Mesodermal cell (in vitro differentiated cells): Measurements from ENCODE around the gene PRKAR2B.
"Not testable (repeated sequence)": the region's sequence is repeated elsewhere in the genome, so short reads cannot be mapped to it uniquely, and the experiment has no call there.

Experiments
- H3K27ac ChIP-seq: 2 replicates; pipeline ENCODE4 v1.7.0; 2013; ENCODE audit warnings: mild to moderate bottlenecking, low read depth, low read length, moderate library complexity; ENCODE audit not compliant: severe bottlenecking
- H3K36me3 ChIP-seq: 2 replicates; pipeline ENCODE4 v1.7.1; 2013; ENCODE audit warnings: mild to moderate bottlenecking, low read length, moderate library complexity; ENCODE audit not compliant: control insufficient read depth, insufficient read depth
- H3K4me1 ChIP-seq: one replicate; pipeline ENCODE4 v1.7.1; 2013; ENCODE audit warnings: mild to moderate bottlenecking, low read length; ENCODE audit not compliant: insufficient read depth, control insufficient read depth, poor library complexity, severe bottlenecking
- H3K4me3 ChIP-seq: 2 replicates; pipeline ENCODE4 v1.7.0; 2013; ENCODE audit warnings: low read length, control low read depth, mild to moderate bottlenecking; ENCODE audit not compliant: insufficient read depth, poor library complexity, severe bottlenecking; ENCODE audit errors: extremely low read depth
- H3K9me3 ChIP-seq: 2 replicates; pipeline ENCODE4 v1.7.1; 2013; ENCODE audit warnings: mild to moderate bottlenecking, low read length, moderate library complexity; ENCODE audit not compliant: control insufficient read depth
- WGBS, 2 experiments: methylation state at CpG; one replicate each; pipeline ENCODE4 v1.1.5; 2013; ENCODE audit warnings: missing lambda C conversion rate in 2 of 2; ENCODE audit not compliant: insufficient coverage in 2 of 2; 5-methylcytosine and 5-hydroxymethylcytosine counted together

The PRKAR2B gene

DNA sequence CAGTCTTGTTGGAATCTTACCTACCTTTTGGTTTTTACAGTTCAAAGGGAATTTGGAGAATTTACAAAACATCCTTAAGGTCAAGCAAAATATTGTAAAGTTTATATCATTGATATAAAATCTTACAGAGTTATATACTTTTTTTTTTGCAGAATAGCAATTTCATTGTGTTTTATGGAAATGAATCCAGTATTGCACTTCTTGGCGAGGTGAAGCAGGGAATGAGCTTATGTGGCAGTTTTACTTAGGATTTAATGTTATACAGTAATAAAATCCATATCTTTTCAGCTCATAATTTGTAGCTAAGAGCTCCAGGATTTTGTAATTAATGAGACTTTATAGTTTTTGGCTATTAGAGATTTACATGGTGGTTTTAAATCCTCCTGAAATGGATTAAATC lies 5.0 kb downstream of the PRKAR2B start:
- no peak overlapping the region for H3K4me3 ChIP-seq
- H3K9me3 ChIP-seq: no peaks in the 10 kb centered on the region
- no CpG with 5 or more reads among the region's 1 CpG for WGBS, 2 experiments
- H3K27ac ChIP-seq: no peak overlapping the region
- no peaks in the 10 kb centered on the region for H3K36me3 ChIP-seq
- H3K4me1 ChIP-seq: peaks cover 19% of the 10 kb centered on the region

DNA sequence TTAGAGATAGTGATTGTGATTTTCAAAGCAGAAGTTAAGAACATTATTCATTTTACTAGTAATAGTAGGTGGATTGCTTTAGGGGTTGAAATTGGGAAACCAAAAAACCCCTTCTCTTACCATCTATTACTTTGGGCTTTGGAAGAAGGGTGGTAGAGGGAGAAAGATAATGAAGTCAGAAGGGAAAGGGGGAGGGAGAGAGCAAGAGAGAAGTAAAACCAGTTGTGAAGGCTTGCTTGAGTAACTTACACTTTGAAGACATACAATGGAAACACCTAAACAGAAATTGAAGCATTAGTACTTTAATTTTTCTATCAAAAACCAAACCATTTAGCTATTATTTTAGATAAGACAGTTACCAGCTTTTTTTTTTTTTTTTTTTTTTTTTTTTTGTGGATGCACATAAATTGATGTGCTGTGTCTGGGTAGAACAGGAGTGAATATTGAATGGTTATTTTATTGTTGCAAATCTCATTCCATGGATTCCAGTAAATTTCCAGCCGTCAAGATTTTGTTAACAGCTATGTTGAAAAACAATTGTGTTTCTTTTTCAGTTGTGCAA lies 5.5 kb downstream of the PRKAR2B start:
- 100% methylated on average over 1 of the region's 1 CpG; no CpG with 5 or more reads in 1 of the 2 experiments for WGBS, 2 experiments
- H3K9me3 ChIP-seq: no peaks in the 10 kb centered on the region
- H3K4me3 ChIP-seq: no peak overlapping the region
- H3K36me3 ChIP-seq: no peaks in the 10 kb centered on the region
- peaks cover 19% of the 10 kb centered on the region for H3K4me1 ChIP-seq
- H3K27ac ChIP-seq: no peak overlapping the region

DNA sequence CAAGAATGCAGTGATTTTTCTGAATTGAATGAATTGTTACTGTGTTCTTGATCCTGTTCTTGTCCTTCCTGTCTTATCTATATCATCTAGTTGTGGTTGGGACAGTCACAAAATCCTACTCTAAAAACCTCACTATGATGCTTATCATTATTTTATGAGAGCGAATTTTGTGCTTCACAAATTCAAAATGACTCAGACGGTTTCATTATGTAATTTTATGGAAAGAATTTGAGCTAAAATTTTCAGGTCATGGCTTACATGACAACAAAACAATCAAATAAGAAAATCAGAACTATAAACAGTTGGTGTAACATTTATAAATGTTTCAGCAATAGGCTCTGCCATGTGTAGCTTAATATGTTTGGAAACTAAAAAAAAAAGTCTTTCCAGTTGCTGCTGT lies 6.9 kb downstream of the PRKAR2B start:
- no CpG with 5 or more reads among the region's 2 CpGs for WGBS, 2 experiments
- Histone ChIP-seq H3K27ac (no peak overlapping the region), H3K4me3 (no peak overlapping the region), H3K9me3 (no peaks in the 10 kb centered on the region), H3K4me1 (peaks cover 15% of the 10 kb centered on the region), H3K36me3 (no peaks in the 10 kb centered on the region)

DNA sequence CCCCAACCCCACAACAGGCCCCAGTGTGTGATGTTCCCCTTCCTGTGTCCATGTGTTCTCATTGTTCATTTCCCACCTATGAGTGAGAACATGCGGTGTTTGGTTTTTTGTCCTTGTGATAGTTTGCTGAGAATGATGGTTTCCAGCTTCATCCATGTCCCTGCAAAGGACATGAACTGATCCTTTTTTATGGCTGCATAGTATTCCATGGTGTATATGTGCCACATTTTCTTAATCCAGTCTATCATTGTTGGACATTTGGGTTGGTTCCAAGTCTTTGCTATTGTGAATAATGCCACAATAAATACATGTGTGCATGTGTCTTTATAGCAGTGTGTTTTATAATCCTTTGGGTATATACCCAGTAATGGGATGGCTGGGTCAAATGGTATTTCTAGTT lies 10.5 kb downstream of the PRKAR2B start:
- H3K9me3 ChIP-seq, H3K27ac ChIP-seq, H3K36me3 ChIP-seq, H3K4me3 ChIP-seq, H3K4me1 ChIP-seq: not testable (repeated sequence)
- WGBS, 2 experiments: no CpG with 5 or more reads among the region's 1 CpG

DNA sequence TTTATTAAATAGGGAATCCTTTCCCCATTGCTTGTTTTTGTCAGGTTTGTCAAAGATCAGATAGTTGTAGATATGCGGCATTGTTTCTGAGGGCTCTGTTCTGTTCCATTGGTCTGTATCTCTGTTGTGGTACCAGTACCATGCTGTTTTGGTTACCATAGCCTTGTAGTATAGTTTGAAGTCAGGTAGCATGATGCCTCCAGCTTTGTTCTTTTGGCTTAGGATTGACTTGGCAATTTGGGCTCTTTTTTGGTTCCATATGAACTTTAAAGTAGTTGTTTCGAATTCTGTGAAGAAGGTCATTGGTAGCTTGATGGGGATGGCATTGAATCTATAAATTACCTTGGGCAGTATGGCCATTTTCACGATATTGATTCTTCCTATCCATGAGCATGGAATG lies 11.6 kb downstream of the PRKAR2B start:
- WGBS, 2 experiments: 90 to 100% methylated on average over 1 to 2 of the region's 3 CpGs
- not testable (repeated sequence) for H3K9me3 ChIP-seq, H3K4me3 ChIP-seq, H3K4me1 ChIP-seq, H3K27ac ChIP-seq, H3K36me3 ChIP-seq

DNA sequence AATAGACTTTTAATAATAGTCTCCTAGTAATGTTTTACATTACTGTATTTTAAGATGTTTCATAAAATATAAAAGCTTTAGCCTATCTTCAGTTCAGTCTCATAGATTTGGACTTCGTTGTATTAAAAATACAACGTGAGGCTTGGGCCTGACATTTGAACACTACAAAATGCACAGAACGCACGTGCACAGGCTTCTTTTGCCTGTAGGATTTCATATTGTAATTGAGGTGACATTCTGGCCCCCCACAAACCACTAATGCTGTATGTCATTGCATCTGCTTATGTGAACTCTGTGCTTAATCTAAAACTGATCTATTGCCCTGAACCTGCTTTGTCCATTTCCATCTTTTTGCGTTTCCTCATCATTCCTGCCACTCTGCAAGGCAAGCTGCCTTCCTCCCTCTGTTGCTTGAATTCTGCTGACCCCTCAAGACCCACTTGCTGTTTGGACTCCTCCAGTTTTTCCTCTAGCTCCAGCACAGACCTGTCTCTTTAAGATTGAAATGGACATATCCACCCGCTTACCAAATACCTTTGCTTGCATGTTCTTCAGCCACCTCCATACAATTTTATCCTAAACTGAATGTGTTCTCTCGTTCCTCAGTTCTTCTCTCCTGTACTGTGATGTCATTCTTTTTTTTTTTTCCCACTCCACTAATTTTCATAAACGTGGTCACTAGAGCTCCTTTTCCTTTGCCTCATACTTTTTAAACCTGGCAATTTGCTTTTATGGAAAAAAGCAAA lies 12.4 kb downstream of the PRKAR2B start:
- Histone ChIP-seq H3K4me1 (no peaks in the 10 kb centered on the region), H3K4me3 (no peak overlapping the region), H3K9me3 (no peaks in the 10 kb centered on the region), H3K36me3 (no peaks in the 10 kb centered on the region), H3K27ac (no peak overlapping the region)
- 75 to 91% methylated on average over 2 to 3 of the region's 8 CpGs for WGBS, 2 experiments

DNA sequence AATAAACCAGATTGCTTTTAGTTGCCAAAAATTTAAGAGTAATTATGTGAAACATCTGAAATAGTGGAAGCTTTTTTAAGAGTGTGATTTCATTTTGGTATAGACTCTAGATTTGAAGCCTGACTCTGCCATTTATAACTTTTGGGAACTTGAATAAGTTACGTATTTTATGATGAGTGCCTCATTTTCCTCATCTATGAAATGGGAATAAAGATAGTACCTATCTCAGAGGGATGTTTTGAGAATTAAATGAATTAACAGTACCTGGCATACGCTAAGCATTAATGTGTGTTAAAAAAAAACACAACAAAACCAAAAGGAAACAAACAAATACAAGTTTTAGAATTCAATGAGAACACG lies 12.9 kb downstream of the PRKAR2B start:
- Histone ChIP-seq H3K27ac (no peak overlapping the region), H3K36me3 (no peaks in the 10 kb centered on the region), H3K4me1 (no peaks in the 10 kb centered on the region), H3K9me3 (no peaks in the 10 kb centered on the region), H3K4me3 (no peak overlapping the region)
- no CpG with 5 or more reads among the region's 3 CpGs for WGBS, 2 experiments

DNA sequence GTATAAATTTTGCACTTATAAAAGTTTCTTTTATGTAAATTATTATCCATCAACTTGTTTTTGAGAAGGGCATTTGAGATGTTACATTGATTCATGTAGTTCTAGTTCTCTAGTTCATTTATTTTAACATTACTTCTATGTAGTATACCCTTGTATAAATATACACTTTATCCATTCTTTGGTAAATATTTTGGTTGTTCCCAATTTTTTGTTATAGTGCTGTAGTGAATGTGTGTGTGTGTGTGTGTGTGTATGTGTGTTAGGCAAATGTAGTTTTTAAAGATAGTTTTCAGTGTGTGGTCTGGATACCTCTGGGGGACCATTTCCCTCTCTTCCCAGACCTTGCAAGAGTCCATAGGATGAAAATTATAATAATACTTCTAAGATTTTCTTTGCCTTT lies 15.0 kb downstream of the PRKAR2B start:
- Histone ChIP-seq H3K4me1 (no peaks in the 10 kb centered on the region), H3K27ac (no peak overlapping the region), H3K9me3 (no peaks in the 10 kb centered on the region), H3K4me3 (no peak overlapping the region), H3K36me3 (no peaks in the 10 kb centered on the region)

DNA sequence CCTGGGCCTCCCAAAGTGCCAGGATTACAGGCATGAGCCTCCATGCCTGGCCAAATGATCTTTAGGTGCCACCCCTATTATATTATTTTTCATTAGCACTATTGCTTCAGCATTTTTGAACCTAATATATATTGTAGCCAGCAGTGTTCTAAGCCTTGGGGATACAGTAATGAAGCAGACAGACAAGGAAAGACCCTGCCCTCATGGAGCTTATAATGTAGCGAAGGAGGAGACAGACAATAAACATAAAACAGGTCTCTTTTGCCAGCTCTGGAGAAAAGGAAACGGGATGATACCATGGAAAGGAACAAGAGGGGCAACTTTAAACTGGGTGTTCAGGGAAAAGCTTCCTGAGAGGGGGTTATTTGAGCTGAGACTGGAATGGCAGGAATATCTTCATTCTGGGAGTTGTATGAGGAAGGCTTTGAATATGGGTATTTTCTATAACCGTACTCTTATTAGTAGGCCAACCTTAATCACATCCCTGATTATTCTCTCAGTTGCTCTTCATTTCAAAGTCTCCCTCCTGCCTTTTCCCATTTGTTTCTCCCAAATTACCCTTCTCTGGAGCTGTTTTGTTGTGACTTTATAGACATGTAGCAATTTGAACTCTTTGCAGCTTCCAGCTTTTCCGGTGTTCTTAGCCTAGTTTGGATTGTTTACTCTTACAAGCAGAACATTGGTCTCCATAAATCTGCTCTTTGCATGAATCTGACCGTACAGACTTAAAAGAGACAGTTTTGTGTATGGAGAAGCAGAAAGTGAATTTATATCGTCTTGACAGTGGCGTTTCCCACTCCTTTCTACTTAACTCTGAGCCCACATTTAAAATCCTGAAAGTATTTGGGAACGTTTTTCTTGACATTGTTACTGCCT lies 19.0 kb downstream of the PRKAR2B start:
- Histone ChIP-seq H3K9me3 (no peaks in the 10 kb centered on the region), H3K4me1 (peaks cover 7% of the 10 kb centered on the region), H3K27ac (no peak overlapping the region), H3K4me3 (no peak overlapping the region), H3K36me3 (no peaks in the 10 kb centered on the region)
- 90 to 100% methylated on average over 2 of the region's 8 CpGs for WGBS, 2 experiments

DNA sequence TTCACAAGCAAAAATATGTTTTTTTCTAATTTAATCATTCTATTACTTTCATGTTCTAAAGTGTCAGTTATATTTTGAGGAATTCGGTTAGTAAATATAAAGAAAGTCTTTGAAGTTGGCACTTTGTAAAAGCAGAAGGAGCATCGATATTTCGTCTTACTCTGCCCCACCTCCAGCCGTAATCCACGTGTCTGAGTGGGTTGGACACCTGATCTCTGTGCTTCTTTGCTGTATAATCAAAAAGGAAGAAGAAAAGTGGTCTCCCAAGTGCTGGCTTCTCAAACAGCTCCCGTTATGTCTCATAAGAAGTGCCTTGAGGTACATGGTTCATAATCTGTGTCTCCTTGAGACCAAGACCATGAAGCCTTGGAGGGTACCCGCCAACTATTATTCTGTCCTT lies 19.8 kb downstream of the PRKAR2B start:
- Histone ChIP-seq H3K4me1 (peaks cover 7% of the 10 kb centered on the region), H3K27ac (no peak overlapping the region), H3K4me3 (no peak overlapping the region), H3K36me3 (no peaks in the 10 kb centered on the region), H3K9me3 (no peaks in the 10 kb centered on the region)
- WGBS, 2 experiments: 95 to 98% methylated on average over 6 of the region's 7 CpGs

DNA sequence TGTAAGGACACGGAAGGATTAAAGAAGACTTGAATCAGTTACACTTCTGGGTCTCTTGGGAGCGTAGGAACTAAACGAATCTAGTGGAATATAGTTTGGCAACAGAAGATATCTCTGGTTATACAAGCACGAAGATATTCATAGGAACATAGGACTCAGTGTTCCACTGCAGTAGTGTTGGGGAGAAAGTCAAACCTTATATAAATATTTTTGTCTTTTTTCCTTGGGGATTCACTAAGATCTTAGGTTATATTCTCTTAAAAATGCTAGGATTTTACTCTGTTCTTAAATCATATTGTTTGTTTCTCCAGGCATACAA lies 21.4 kb downstream of the PRKAR2B start:
- no peaks in the 10 kb centered on the region for H3K36me3 ChIP-seq
- WGBS, 2 experiments: 90 to 97% methylated on average over 3 of the region's 4 CpGs
- no peak overlapping the region for H3K4me3 ChIP-seq
- no peak overlapping the region for H3K27ac ChIP-seq
- no peaks in the 10 kb centered on the region for H3K9me3 ChIP-seq
- H3K4me1 ChIP-seq: peaks cover 11% of the 10 kb centered on the region
